Kidney epithelial cell (primary cell): ENCODE measurements around the gene PLPPR1. TPM values are rescaled to one million over a fixed set of nuclear protein-coding genes. Genes with fewer than 3 reads are reported as not detected.

Source experiments
- DNase-seq: peaks from one replicate; pipeline ENCODE4 v3.0.0-alpha.2; 2010; ENCODE audit warnings: low read depth
- H3K27me3 ChIP-seq: 2 replicates; pipeline ENCODE4 v1.6.0; 2011; ENCODE audit warnings: low read length; ENCODE audit not compliant: control insufficient read depth, insufficient read depth
- H3K36me3 ChIP-seq: 2 replicates; pipeline ENCODE4 v1.5.1; 2011; ENCODE audit warnings: low read length; ENCODE audit not compliant: control insufficient read depth, insufficient read depth
- H3K4me3 ChIP-seq: 2 replicates; pipeline ENCODE4 v1.5.1; 2011; ENCODE audit warnings: low read depth, mild to moderate bottlenecking, control low read depth, low read length
- total RNA-seq: library from RNA; depleted of rRNA; stranded (reverse); fragments of >200 nt; gene quantifications from 2 replicates; pipeline ENCODE4 v1.2.3, GENCODE V29; 2015
- TF ChIP-seq, protein P1 (sequence below): IDR thresholded peaks from 2 replicates; pipeline ENCODE4 v1.5.1; 2011; ENCODE audit warnings: mild to moderate bottlenecking, moderate library complexity, low read length, control low read depth, inconsistent platforms; ENCODE audit not compliant: insufficient read depth, poor library complexity, severe bottlenecking

The PLPPR1 gene
- total RNA-seq, 1 donor from 2014 or later = 0.08 TPM

DNA sequence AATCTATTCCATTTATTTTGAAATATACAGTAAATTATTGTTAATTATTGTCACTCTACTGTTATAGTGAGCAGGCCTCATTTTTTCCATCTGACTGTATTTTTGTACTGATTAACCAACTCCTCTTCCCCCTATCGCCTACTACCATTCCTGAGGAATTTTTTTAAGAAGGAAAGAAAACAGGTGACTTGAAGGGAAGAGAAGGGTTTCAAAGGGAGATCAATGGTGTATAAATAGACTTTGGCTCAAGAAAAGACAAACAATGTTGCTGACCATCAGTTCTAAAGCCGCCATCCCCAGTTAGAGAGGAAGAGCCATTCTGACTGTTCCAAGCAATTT lies 286.6 kb downstream of the PLPPR1 start:
- H3K36me3 ChIP-seq = no peaks in the 10 kb centered on the region
- H3K4me3 ChIP-seq = no peak overlapping the region
- DNase-seq = no peak
- H3K27me3 ChIP-seq = no peaks in the 10 kb centered on the region
- TF ChIP-seq, protein P1, sequence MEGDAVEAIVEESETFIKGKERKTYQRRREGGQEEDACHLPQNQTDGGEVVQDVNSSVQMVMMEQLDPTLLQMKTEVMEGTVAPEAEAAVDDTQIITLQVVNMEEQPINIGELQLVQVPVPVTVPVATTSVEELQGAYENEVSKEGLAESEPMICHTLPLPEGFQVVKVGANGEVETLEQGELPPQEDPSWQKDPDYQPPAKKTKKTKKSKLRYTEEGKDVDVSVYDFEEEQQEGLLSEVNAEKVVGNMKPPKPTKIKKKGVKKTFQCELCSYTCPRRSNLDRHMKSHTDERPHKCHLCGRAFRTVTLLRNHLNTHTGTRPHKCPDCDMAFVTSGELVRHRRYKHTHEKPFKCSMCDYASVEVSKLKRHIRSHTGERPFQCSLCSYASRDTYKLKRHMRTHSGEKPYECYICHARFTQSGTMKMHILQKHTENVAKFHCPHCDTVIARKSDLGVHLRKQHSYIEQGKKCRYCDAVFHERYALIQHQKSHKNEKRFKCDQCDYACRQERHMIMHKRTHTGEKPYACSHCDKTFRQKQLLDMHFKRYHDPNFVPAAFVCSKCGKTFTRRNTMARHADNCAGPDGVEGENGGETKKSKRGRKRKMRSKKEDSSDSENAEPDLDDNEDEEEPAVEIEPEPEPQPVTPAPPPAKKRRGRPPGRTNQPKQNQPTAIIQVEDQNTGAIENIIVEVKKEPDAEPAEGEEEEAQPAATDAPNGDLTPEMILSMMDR = no peak

DNA sequence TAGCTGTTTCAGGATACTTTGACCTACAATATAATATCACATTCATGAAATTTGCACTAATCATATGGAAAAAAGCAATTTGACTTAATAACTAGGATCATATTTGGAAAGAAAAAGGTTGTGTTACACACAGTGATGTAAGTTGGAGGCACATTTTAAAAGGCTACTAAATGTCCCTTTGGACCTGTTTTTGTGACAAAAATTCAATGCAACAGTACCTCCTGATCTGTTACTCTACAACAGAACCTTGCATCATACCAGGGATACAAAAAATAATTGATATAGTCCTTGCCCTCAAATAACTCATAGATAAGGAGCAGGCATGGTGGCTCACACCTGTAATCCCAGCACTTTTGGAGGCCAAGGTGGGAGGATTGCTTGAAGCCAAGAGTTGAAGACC lies 289.2 kb downstream of the PLPPR1 start:
- DNase-seq = no peak
- H3K4me3 ChIP-seq = no peak overlapping the region
- H3K36me3 ChIP-seq = no peaks in the 10 kb centered on the region
- H3K27me3 ChIP-seq = no peaks in the 10 kb centered on the region
- TF ChIP-seq, protein P1 = no peak

DNA sequence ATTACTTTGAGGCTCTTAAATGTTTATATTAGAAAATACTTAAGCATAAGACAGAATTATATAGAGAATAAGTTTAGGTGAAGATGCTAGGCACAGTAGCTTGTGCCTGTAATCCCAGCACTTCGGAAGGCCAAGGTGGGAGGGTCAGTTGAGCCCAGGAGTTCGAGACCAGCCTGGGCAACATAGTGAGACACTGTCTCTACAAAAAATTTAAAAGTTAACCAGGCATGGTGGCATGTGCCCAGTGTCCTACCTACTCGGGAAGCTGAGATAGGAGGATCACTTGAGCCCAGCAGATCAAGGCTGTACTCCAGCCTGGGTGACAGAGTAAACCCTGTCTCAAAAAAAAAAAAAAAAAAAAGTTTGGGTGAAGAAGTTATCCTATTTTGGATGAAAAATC lies 294.6 kb downstream of the PLPPR1 start:
- no peak for DNase-seq
- H3K27me3 ChIP-seq = no peaks in the 10 kb centered on the region
- TF ChIP-seq, protein P1 = no peak
- H3K36me3 ChIP-seq = no peaks in the 10 kb centered on the region
- no peak overlapping the region for H3K4me3 ChIP-seq

DNA sequence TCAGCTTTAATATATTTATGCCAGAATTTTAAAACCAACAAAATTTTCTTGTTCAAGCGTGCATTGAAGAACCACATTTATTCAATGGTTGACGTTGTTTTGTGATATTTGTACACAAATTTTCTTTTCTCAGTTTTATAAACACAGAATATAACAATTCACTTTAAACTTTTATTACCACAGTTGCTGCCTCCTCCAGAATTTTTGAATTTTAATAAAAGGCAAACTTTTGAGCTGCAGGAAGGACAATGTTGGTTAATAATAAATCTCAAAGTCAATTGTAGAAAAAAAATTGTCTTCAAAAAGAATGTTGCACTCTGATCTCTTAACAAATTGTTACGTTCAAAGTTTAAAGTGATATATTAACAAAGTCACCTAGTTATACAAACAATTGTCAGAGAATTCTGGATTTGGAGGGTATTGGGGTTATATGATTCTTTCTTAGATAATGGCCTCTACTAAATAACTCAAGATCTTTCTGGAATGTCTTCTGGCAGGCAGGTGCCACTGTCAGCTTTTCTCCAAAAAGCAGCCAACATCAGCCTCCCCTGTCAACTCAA lies 295.8 kb downstream of the PLPPR1 start:
- no peaks in the 10 kb centered on the region for H3K36me3 ChIP-seq
- TF ChIP-seq, protein P1 = no peak
- DNase-seq = no peak
- H3K27me3 ChIP-seq = no peaks in the 10 kb centered on the region
- no peak overlapping the region for H3K4me3 ChIP-seq

DNA sequence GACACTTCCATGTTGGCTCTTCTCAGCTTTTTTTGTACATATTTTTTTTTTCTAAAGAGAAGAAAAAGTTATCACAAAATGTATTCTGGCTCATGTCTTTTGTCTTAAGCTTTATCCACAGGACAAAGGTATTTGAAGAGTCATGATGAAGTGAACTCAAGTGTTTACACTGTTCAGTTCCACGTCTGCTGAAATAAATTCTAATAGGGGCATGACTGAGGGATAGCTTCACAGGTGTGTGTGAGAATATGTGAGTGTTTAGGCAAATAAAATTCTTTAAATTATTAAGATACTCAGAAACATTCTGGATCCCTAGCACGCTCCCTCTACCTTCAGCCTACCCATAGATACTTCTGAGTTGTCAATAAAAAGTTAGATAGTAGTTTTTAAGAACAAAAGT lies 296.5 kb downstream of the PLPPR1 start:
- no peak for DNase-seq
- H3K27me3 ChIP-seq = no peaks in the 10 kb centered on the region
- TF ChIP-seq, protein P1 = no peak
- H3K4me3 ChIP-seq = no peak overlapping the region
- no peaks in the 10 kb centered on the region for H3K36me3 ChIP-seq

DNA sequence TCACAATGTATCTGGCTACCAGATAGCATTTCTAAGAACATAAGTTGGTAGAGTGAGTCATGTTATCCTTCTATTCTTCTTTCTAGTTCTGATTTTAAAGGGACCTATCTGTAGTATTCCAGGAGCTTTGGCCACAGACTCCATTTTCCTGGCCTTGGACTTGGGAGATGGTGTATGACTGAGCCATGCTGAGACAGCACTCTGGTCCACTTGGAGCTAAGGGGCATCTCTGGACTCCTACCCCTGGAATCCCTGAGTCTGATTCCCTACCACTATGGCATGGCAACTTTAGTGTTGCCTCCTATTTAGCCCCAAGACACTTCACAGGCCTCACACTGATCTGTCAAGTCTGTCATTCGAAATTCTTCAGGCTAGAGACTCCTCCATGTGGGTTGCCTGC lies 297.5 kb downstream of the PLPPR1 start:
- TF ChIP-seq, protein P1 = no peak
- no peak overlapping the region for H3K4me3 ChIP-seq

More for the DNA sequence above, 297.5 kb downstream of the PLPPR1 start:
- H3K27me3 ChIP-seq = no peaks in the 10 kb centered on the region
- H3K36me3 ChIP-seq = no peaks in the 10 kb centered on the region
- DNase-seq = no peak
